ENCODE measurements around the gene VTN.
A peak's percentile ranks its signal among the peaks of the same experiment; 100 is the strongest.

VTN gene

GRCh38 chr17:28320215-28321061, 49.7 kb downstream of the VTN start:
- no peak for DNase-seq (ENCODE audit: low read depth, low spot score)

- DNase-seq (ENCODE audit: low read depth, low spot score) = no peak
Observed at GRCh38 chr17:28319598-28319935, 50.5 kb downstream of the VTN start.

- DNase-seq (ENCODE audit: low read depth, low spot score) = peak; percentile 73
Observed at GRCh38 chr17:28318759-28319597, 51.1 kb downstream of the VTN start, which contains the start of gene TMEM97. TSS of gene TMEM97 (plus strand) at chr17:28319200. CDS start at chr17:28319240, 40 bp downstream.

GRCh38 chr17:28317966-28318758, 51.9 kb downstream of the VTN start:
- DNase-seq (ENCODE audit: low read depth, low spot score) = no peak
